Left lobe of liver (tissue), 2 donors: ENCODE measurements around the gene SPATA18. TPM values are rescaled to one million over a fixed set of nuclear protein-coding genes. Genes with fewer than 3 reads are reported as not detected.
"Not testable (repeated sequence)": the region's sequence is repeated elsewhere in the genome, so short reads cannot be mapped to it uniquely, and the experiment has no call there.

ENCODE experiments used
- ATAC-seq: fragments of 200-7000 bp; cut with Tn5 transposase; one replicate; pipeline ENCODE4 v1.9.1; 2020; ENCODE audit warnings: mild to moderate bottlenecking, moderate library complexity
- DNase-seq: peaks from one replicate; pipeline ENCODE4 v3.0.0-alpha.2; 2020; ENCODE audit warnings: low spot score
- total RNA-seq: library from RNA; stranded (reverse); gene quantifications from one replicate; pipeline ENCODE4 v1.2.1, GENCODE V29; 2021
- donor health status: DM: no; HTN: no; CAD: no; lungs with moderate emphysema.
- donor health status: DM: no; HTN: yes; CAD: no.

SPATA18 gene
- total RNA-seq, 1 donor from 2014 or later, result 2.5 TPM

- DNase-seq, result no peak
- no peak for ATAC-seq
These were observed 54.2 kb downstream of the SPATA18 start for GRCh38 chr4:52105276-52105675.

DNA sequence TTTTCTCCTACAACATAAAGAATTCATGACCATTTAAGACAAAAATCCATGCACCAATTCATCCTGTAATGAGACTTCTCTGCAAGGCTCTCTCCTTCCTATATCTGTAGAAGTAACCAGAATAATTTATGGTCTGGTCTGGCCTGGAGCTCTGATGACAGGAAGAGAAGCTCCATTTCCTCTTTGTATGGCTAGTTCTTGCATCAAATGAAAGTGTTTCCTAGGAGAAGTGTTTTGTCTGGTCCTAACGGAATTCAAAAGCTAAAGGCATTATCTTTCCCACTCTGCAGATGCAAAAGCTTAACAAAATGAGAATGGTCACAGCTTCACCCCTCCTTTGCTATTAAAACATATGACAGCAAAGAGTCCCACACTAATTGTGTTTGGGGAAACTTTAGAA lies 55.1 kb downstream of the SPATA18 start:
- ATAC-seq (no peak), DNase-seq (no peak)

- DNase-seq, result no peak
- ATAC-seq, result no peak
These were observed 55.6 kb downstream of the SPATA18 start for GRCh38 chr4:52106660-52107059.

DNA sequence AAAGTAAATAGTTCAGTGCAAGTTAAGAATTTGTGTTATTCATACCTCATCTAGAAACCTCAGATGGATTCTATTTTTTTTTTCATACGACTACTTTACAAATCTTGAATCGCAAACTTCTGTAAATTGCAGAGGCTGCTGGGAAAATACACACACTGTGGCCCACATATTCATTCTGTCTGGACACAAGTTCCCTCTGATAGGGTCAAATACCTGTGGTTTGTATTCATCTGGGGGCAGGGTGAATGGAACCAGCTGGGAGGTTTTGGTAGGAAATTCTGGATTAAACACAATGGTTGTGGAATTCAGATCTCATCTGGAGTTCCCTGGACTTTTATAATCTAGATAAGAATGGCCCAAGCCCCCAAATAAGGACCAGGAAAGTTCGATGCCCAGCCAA lies 56.2 kb downstream of the SPATA18 start:
- no peak for DNase-seq

DNA sequence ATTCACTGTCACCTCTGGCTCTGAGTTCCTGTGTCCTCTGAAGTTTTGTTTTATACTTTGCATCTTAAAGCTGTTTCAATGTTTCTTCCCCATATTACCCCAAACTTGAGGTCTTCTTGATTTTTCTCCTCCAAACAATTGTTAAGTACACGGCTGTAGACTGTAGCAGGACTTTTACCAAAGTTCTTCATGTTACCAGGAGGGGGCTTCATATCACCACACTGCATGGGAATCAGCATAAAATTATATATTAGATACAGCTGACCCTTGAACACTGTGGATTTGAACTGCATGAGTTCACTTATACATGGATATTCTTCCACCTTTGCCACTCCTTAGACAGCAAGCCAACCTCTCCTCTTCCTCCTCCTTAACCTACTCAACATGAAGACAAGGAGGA lies 56.6 kb downstream of the SPATA18 start:
- no peak for ATAC-seq
- DNase-seq, result no peak

More for the DNA sequence above, 56.2 kb downstream of the SPATA18 start:
- ATAC-seq, result no peak

- ATAC-seq (no peak), DNase-seq (no peak)
These were observed 59.1 kb downstream of the SPATA18 start for GRCh38 chr4:52110171-52110570.

GRCh38 chr4:52111995-52112394 lies 60.9 kb downstream of the SPATA18 start:
- DNase-seq (no peak), ATAC-seq (no peak)

- no peak for DNase-seq
- no peak for ATAC-seq
These were observed 61.3 kb downstream of the SPATA18 start for GRCh38 chr4:52112411-52112810.

- DNase-seq, result no peak
- no peak for ATAC-seq
These were observed 65.5 kb downstream of the SPATA18 start for GRCh38 chr4:52116641-52117040.

GRCh38 chr4:52126226-52126625 lies 75.1 kb downstream of the SPATA18 start:
- ATAC-seq, result no peak
- DNase-seq, result no peak

DNA sequence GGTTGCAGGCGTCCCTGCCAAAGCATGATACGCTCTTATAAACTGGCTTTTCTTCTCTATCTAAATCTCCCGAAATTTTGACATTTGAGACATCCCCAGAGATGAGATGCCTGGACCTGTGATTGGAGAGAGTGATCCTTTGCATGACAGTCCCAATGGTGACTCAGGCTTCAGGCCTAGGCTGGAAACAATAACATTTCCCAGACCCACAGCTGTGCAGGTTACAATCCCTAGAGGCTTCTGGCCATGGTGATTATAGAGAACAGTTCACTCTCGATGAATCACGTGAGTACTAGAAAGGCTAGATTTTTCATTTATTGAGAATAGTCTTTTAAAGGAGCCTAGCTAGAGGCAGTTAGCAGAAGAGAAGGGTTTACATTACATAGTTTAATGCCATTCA lies 75.9 kb downstream of the SPATA18 start:
- no peak for DNase-seq
- ATAC-seq, result no peak

GRCh38 chr4:52135171-52135570 lies 84.1 kb downstream of the SPATA18 start:
- DNase-seq, result no peak
- ATAC-seq, result no peak

DNA sequence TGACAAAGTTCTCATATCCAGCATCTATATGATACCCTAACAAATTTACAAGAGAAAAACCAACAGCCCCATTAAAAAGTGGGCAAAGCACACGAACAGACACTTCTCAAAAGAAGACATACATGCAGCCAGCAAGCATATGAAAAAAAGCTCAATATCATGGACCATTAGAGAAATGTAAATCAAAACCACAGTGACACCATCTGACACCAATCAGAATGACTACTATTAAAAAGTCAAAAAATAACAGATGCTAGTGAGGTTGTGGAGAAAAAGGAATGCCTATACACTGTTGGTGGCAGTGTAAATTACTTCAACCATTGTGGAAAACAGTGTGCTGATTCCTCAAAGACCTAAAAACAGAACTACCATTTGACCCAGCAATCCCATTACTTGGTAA lies 86.0 kb downstream of the SPATA18 start:
- not testable (repeated sequence) for DNase-seq, ATAC-seq

GRCh38 chr4:52142816-52143215 lies 91.7 kb downstream of the SPATA18 start:
- no peak for DNase-seq
- ATAC-seq, result no peak

GRCh38 chr4:52143815-52144214 lies 92.7 kb downstream of the SPATA18 start:
- ATAC-seq (no peak), DNase-seq (no peak)

GRCh38 chr4:52144372-52144771 lies 93.3 kb downstream of the SPATA18 start:
- no peak for ATAC-seq
- DNase-seq, result no peak

Other genes starting within 250 kb of the SPATA18 start
- 43.8 TPM for gene DCUN1D4, start 208.2 kb upstream of the SPATA18 start, total RNA-seq
- gene LRRC66, start 30.9 kb upstream of the SPATA18 start, total RNA-seq, result 0.18 TPM
- 8.6 TPM for gene SGCB, start 13.0 kb upstream of the SPATA18 start, total RNA-seq